ENCODE results near the gene CLEC4D.
A peak's percentile ranks its signal among the peaks of the same experiment; 100 is the strongest.
"Not testable (repeated sequence)": the region's sequence is repeated elsewhere in the genome, so short reads cannot be mapped to it uniquely, and the experiment has no call there.

The CLEC4D gene

GRCh38 chr12:8532045-8532444, 18.7 kb downstream of the CLEC4D start:
- DNase-seq (ENCODE audit: low read depth in 2 of 2) = no peak

GRCh38 chr12:8537820-8538219, 24.5 kb downstream of the CLEC4D start:
- not testable (repeated sequence) for DNase-seq (ENCODE audit: low read depth in 2 of 2)

- not testable (repeated sequence) for DNase-seq (ENCODE audit: low read depth in 2 of 2)
Observed at GRCh38 chr12:8540831-8541230, 27.5 kb downstream of the CLEC4D start, which contains the start of gene CLEC4E. Gene CLEC4E (minus strand): TSS chr12:8540905. CDS start chr12:8540797, 108 bp downstream.

- DNase-seq (ENCODE audit: low read depth in 2 of 2) = no peak
Observed at GRCh38 chr12:8541562-8541961, 28.3 kb downstream of the CLEC4D start.

- DNase-seq (ENCODE audit: low read depth in 2 of 2) = peak; percentile 42 to 48
Observed at GRCh38 chr12:8544295-8544694, 31.0 kb downstream of the CLEC4D start.

GRCh38 chr12:8546591-8546990, 33.3 kb downstream of the CLEC4D start:
- DNase-seq (ENCODE audit: low read depth in 2 of 2) = no peak

- DNase-seq (ENCODE audit: low read depth in 2 of 2) = no peak
Observed at GRCh38 chr12:8547645-8548044, 34.3 kb downstream of the CLEC4D start.

GRCh38 chr12:8548192-8548591, 34.9 kb downstream of the CLEC4D start:
- DNase-seq (ENCODE audit: low read depth in 2 of 2) = no peak

GRCh38 chr12:8549381-8549780, 36.1 kb downstream of the CLEC4D start:
- DNase-seq (ENCODE audit: low read depth in 2 of 2) = no peak

- DNase-seq (ENCODE audit: low read depth in 2 of 2) = no peak
Observed at GRCh38 chr12:8553088-8553627, 39.9 kb downstream of the CLEC4D start.

- no peak for DNase-seq (ENCODE audit: low read depth in 2 of 2)
Observed at GRCh38 chr12:8554451-8555195, 41.3 kb downstream of the CLEC4D start.

GRCh38 chr12:8556531-8557097, 43.3 kb downstream of the CLEC4D start:
- no peak for DNase-seq (ENCODE audit: low read depth in 2 of 2)

GRCh38 chr12:8559676-8560075, 46.4 kb downstream of the CLEC4D start:
- no peak for DNase-seq (ENCODE audit: low read depth in 2 of 2)

GRCh38 chr12:8561011-8561410, 47.7 kb downstream of the CLEC4D start:
- no peak for DNase-seq (ENCODE audit: low read depth in 2 of 2)

- DNase-seq (ENCODE audit: low read depth in 2 of 2) = no peak
Observed at GRCh38 chr12:8562310-8562709, 49.0 kb downstream of the CLEC4D start.

- DNase-seq (ENCODE audit: low read depth in 2 of 2) = no peak
Observed at GRCh38 chr12:8563356-8563755, 50.1 kb downstream of the CLEC4D start.

GRCh38 chr12:8564656-8565055, 51.4 kb downstream of the CLEC4D start:
- no peak for DNase-seq (ENCODE audit: low read depth in 2 of 2)

GRCh38 chr12:8566052-8566451, 52.7 kb downstream of the CLEC4D start:
- DNase-seq (ENCODE audit: low read depth in 2 of 2) = not testable (repeated sequence)

- no peak for DNase-seq (ENCODE audit: low read depth in 2 of 2)
Observed at GRCh38 chr12:8566525-8566924, 53.2 kb downstream of the CLEC4D start.
